HepG2 (cell line): ENCODE data around the gene APBB1IP.

Experiments
- ATF1 ChIP-seq: IDR thresholded peaks from 2 replicates; pipeline ENCODE4 v1.6.1; 2016; ENCODE audit warnings: mild to moderate bottlenecking, control low read depth
- GFI1 ChIP-seq: sonication (generic); formaldehyde crosslinking; IDR thresholded peaks from 2 replicates; pipeline ENCODE4 v1.5.0; 2020; ENCODE audit warnings: missing genetic modification reagents, mild to moderate bottlenecking, borderline replicate concordance
- PHB2 ChIP-seq: fragments of 450-650 bp; IDR thresholded peaks from 2 replicates; pipeline ENCODE4 v1.6.1; 2018; ENCODE audit not compliant: partially characterized antibody
- PTBP1 ChIP-seq: fragments of 200-400 bp; formaldehyde crosslinking; IDR thresholded peaks from 2 replicates; pipeline ENCODE4 v1.6.1; 2018; ENCODE audit warnings: low read length, low read depth; ENCODE audit not compliant: poor library complexity, severe bottlenecking
- RFX5 ChIP-seq: IDR thresholded peaks from 2 replicates; pipeline ENCODE4 v1.6.1; 2011; ENCODE audit warnings: low read depth, low read length, improper control_type of control experiment
- TF ChIP-seq, protein P1 (sequence below): sonication (generic); formaldehyde crosslinking; IDR thresholded peaks from 2 replicates; pipeline ENCODE4 v1.5.0; 2020; ENCODE audit warnings: mild to moderate bottlenecking, missing genetic modification reagents, moderate library complexity

DNA sequence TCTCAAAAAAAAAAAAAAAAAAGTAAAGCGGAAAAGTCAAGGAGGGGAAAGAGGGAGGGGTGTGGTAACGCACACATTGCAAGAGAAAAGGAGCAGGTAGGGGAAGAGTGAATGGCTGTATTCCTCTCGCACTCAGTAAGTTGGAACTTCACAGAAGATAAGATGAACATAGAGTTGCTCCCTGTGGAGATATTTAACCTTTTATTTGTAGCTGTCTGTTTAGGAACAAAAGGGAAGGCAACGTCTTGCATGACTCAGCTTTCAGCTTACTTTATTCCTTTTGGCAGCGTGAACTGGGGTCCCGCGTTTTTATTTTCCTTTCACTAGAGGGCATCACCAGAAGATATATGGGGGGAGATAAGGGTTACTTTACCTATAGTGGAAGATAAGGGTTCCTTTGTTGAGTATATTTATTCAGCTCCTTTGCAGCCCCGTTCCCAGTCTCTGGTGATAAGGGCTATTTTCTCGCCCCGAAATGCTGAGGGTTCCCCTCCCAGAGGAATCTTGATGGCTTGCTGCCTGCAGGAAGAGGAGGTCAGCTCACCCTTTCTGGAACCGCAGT lies 78.5 kb downstream of the APBB1IP start:
- no peak for TF ChIP-seq RFX5
- TF ChIP-seq, protein P1, sequence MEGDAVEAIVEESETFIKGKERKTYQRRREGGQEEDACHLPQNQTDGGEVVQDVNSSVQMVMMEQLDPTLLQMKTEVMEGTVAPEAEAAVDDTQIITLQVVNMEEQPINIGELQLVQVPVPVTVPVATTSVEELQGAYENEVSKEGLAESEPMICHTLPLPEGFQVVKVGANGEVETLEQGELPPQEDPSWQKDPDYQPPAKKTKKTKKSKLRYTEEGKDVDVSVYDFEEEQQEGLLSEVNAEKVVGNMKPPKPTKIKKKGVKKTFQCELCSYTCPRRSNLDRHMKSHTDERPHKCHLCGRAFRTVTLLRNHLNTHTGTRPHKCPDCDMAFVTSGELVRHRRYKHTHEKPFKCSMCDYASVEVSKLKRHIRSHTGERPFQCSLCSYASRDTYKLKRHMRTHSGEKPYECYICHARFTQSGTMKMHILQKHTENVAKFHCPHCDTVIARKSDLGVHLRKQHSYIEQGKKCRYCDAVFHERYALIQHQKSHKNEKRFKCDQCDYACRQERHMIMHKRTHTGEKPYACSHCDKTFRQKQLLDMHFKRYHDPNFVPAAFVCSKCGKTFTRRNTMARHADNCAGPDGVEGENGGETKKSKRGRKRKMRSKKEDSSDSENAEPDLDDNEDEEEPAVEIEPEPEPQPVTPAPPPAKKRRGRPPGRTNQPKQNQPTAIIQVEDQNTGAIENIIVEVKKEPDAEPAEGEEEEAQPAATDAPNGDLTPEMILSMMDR (CRISPR knock-in tag): no peak
- TF ChIP-seq ATF1 (CRISPR knock-in tag): no peak
- TF ChIP-seq PHB2: no peak
- TF ChIP-seq GFI1 (CRISPR knock-in tag): no peak
- TF ChIP-seq PTBP1: no peak
